H9 (cell line): ENCODE measurements around the gene UBN1. TPM values are rescaled to one million over a fixed set of nuclear protein-coding genes. Genes with fewer than 3 reads are reported as not detected.

Experiments
- DNase-seq: peaks from one replicate; pipeline ENCODE4 v3.0.0-alpha.2; 2017
- H2AFZ ChIP-seq: one replicate; pipeline ENCODE4 v1.6.1; 2013; ENCODE audit warnings: mild to moderate bottlenecking, low read length, control low read depth, moderate library complexity
- H2AK5ac ChIP-seq: 2 replicates; pipeline ENCODE4 v1.6.1; 2013; ENCODE audit warnings: low read length, control low read depth, mixed read lengths; ENCODE audit not compliant: insufficient read length
- H2BK120ac ChIP-seq: one replicate; pipeline ENCODE4 v1.6.1; 2013; ENCODE audit warnings: low read depth, mild to moderate bottlenecking, low read length, control low read depth, inconsistent platforms; ENCODE audit not compliant: poor library complexity, severe bottlenecking
- H2BK12ac ChIP-seq: 2 replicates; pipeline ENCODE4 v1.6.1; 2013; ENCODE audit warnings: low read length, control low read depth, mixed read lengths, low read depth; ENCODE audit not compliant: insufficient read length
- H2BK15ac ChIP-seq: 2 replicates; pipeline ENCODE4 v1.6.1; 2013; ENCODE audit warnings: low read depth, low read length, control low read depth
- H2BK20ac ChIP-seq: one replicate; pipeline ENCODE4 v1.6.1; 2013; ENCODE audit warnings: low read depth, mild to moderate bottlenecking, low read length, control low read depth, inconsistent platforms; ENCODE audit not compliant: poor library complexity, severe bottlenecking
- H2BK5ac ChIP-seq: 2 replicates; pipeline ENCODE4 v1.6.1; 2013; ENCODE audit warnings: low read length, control low read depth, mixed read lengths; ENCODE audit not compliant: insufficient read length
- H3K14ac ChIP-seq: 2 replicates; pipeline ENCODE4 v1.6.1; 2013; ENCODE audit warnings: low read length, control low read depth; ENCODE audit not compliant: insufficient read depth
- H3K18ac ChIP-seq: 2 replicates; pipeline ENCODE4 v1.6.1; 2013; ENCODE audit warnings: low read depth, mild to moderate bottlenecking, mixed read lengths, low read length, control low read depth; ENCODE audit not compliant: insufficient read length
- H3K23ac ChIP-seq: 2 replicates; pipeline ENCODE4 v1.6.1; 2013; ENCODE audit warnings: low read length, control low read depth, mixed read lengths, low read depth; ENCODE audit not compliant: insufficient read length
- H3K23me2 ChIP-seq: 2 replicates; pipeline ENCODE4 v1.6.1; 2013; ENCODE audit warnings: low read depth, mild to moderate bottlenecking, mixed read lengths, low read length, control low read depth; ENCODE audit not compliant: insufficient read length, poor library complexity, severe bottlenecking
- H3K27ac ChIP-seq: 2 replicates; pipeline ENCODE4 v1.5.1; 2013; ENCODE audit warnings: low read length, control low read depth, mixed read lengths, low read depth; ENCODE audit not compliant: insufficient read length
- H3K27me3 ChIP-seq: 2 replicates; pipeline ENCODE4 v1.6.1; 2013; ENCODE audit warnings: low read length, control low read depth, inconsistent platforms; ENCODE audit not compliant: insufficient read depth
- H3K4ac ChIP-seq: 2 replicates; pipeline ENCODE4 v1.6.1; 2013; ENCODE audit warnings: low read depth, mild to moderate bottlenecking, control low read depth, inconsistent platforms, low read length, moderate library complexity
- H3K4me1 ChIP-seq: 2 replicates; pipeline ENCODE4 v1.6.1; 2013; ENCODE audit warnings: low read length, control low read depth, inconsistent platforms; ENCODE audit not compliant: insufficient read depth
- H3K4me2 ChIP-seq: 2 replicates; pipeline ENCODE4 v1.6.1; 2013; ENCODE audit warnings: low read length, control low read depth, mixed read lengths; ENCODE audit not compliant: insufficient read length, insufficient read depth
- H3K56ac ChIP-seq: 2 replicates; pipeline ENCODE4 v1.6.1; 2013; ENCODE audit warnings: low read depth, mild to moderate bottlenecking, mixed read lengths, low read length, control low read depth; ENCODE audit not compliant: insufficient read length
- H3K79me1 ChIP-seq: 2 replicates; pipeline ENCODE4 v1.6.1; 2013; ENCODE audit warnings: low read depth, mild to moderate bottlenecking, moderate library complexity, low read length, control low read depth, inconsistent platforms; ENCODE audit not compliant: insufficient read depth, poor library complexity, severe bottlenecking
- H3K79me2 ChIP-seq: 2 replicates; pipeline ENCODE4 v1.6.1; 2013; ENCODE audit warnings: low read length, control low read depth, inconsistent platforms; ENCODE audit not compliant: insufficient read depth
- H3K9ac ChIP-seq: 2 replicates; pipeline ENCODE4 v1.6.1; 2013; ENCODE audit warnings: low read length, control low read depth, mixed read lengths; ENCODE audit not compliant: insufficient read length; ENCODE audit errors: extremely low read depth
- H3K9me3 ChIP-seq: one replicate; pipeline ENCODE4 v1.6.1; 2013; ENCODE audit warnings: low read depth, low read length, inconsistent platforms; ENCODE audit not compliant: control insufficient read depth
- H3T11ph ChIP-seq: one replicate; pipeline ENCODE4 v1.6.1; 2013; ENCODE audit warnings: mild to moderate bottlenecking, low read length, control low read depth, inconsistent platforms
- H4K20me1 ChIP-seq: one replicate; pipeline ENCODE4 v1.6.1; 2013; ENCODE audit not compliant: control insufficient read depth, insufficient read length, insufficient read depth
- H4K5ac ChIP-seq: 2 replicates; pipeline ENCODE4 v1.6.1; 2013; ENCODE audit warnings: low read depth, mild to moderate bottlenecking, mixed read lengths, low read length, control low read depth; ENCODE audit not compliant: insufficient read length
- H4K8ac ChIP-seq: replicated peaks from 2 replicates; pipeline ENCODE4 v1.6.1; 2013; ENCODE audit warnings: low read length, control low read depth, mixed read lengths, low read depth; ENCODE audit not compliant: insufficient read length
- H4K91ac ChIP-seq: 2 replicates; pipeline ENCODE4 v1.6.1; 2013; ENCODE audit warnings: low read depth, mild to moderate bottlenecking, moderate library complexity, mixed read lengths, low read length, control low read depth; ENCODE audit not compliant: insufficient read length
- H3K27ac Mint-ChIP-seq, 3 experiments: 2 replicates in 2 of 3; 3 replicates in 1 of 3; pipeline ENCODE4 v1.8.0; 2020 to 2021; ENCODE audit warnings: mixed read lengths in 3 of 3, mild to moderate bottlenecking in 1 of 3, moderate library complexity in 1 of 3
- H3K27me3 Mint-ChIP-seq: 2 replicates; pipeline ENCODE4 v1.8.0; 2021; ENCODE audit warnings: low read depth, mild to moderate bottlenecking, moderate library complexity, mixed read lengths
- H3K36me3 Mint-ChIP-seq, 3 experiments: 2 replicates in 2 of 3; 3 replicates in 1 of 3; pipeline ENCODE4 v1.8.0; 2020 to 2021; ENCODE audit warnings: low read depth in 3 of 3, mixed read lengths in 3 of 3; ENCODE audit not compliant: insufficient read depth in 1 of 3
- H3K4me1 Mint-ChIP-seq, 2 experiments: 2 replicates each; pipeline ENCODE4 v1.8.0; 2020; ENCODE audit warnings: mixed read lengths in 2 of 2
- H3K4me3 Mint-ChIP-seq, 2 experiments: 2 replicates in 1 of 2; 3 replicates in 1 of 2; pipeline ENCODE4 v1.8.0; 2020 to 2021; ENCODE audit warnings: mild to moderate bottlenecking in 2 of 2, mixed read lengths in 2 of 2, moderate library complexity in 1 of 2
- H3K9me3 Mint-ChIP-seq, 2 experiments: 2 replicates in 1 of 2; 3 replicates in 1 of 2; pipeline ENCODE4 v1.8.0; 2020; ENCODE audit warnings: mild to moderate bottlenecking in 2 of 2, mixed read lengths in 2 of 2, moderate library complexity in 1 of 2
- WGBS: extraction: QIAGEN DNeasy Blood & Tissue Kit; methylation state at CpG from one replicate; pipeline ENCODE4 v1.1.7; 2013; ENCODE audit warnings: missing lambda C conversion rate, low lambda C conversion rate, mixed read lengths; ENCODE audit not compliant: insufficient read length; ENCODE audit errors: extremely low coverage; 5-methylcytosine and 5-hydroxymethylcytosine counted together
- total RNA-seq: library from RNA; stranded (reverse); gene quantifications from 2 replicates; pipeline ENCODE4 v1.2.1, GENCODE V29; 2021
- TF ChIP-seq, protein P1 (sequence below): fragments of 200-600 bp; sonication (generic); conservative IDR thresholded peaks from 3 replicates; pipeline ENCODE4 v1.8.0; 2021; ENCODE audit warnings: antibody characterized with exemption, mild to moderate bottlenecking

Gene UBN1
- total RNA-seq, 1 experiment from 2014 or later: 55.2 TPM

DNA sequence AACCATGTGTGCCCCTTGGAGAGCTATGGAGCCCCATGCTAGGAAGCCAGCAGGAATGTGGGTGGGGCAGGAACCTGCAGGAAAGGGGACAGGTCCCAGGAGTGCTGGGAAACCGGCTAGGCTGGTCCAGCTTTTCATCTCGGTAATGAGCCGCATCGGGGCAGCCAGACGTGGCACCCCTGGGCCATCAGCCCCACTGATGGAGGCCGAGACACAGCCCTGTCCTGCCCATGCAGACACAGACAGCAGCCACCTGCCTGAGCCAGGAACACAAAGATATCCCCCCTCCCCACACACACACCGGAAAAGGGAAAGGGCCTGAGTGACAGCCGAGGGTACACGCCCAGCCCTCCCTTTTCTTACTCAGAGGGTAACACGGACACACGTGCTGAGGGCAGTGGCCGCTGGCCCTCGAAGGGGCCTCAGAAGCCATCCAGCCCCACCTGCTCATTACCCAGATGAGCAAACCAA is 71.5 kb downstream of the UBN1 start:
- H2AFZ ChIP-seq: no peak overlapping the region
- no peak overlapping the region for H2BK5ac ChIP-seq
- H3K23ac ChIP-seq: no peak overlapping the region
- no peak overlapping the region; the same call in 1 of the 2 replicates for H3K14ac ChIP-seq
- no peak overlapping the region for H3K4me3 Mint-ChIP-seq
- no peak overlapping the region for H3K27ac ChIP-seq
- no peak overlapping the region for H3K4me2 ChIP-seq
- no peak overlapping the region for H3T11ph ChIP-seq
- H3K79me1 ChIP-seq: no peaks in the 10 kb centered on the region
- no peak overlapping the region for H2BK15ac ChIP-seq
- H3K27me3 Mint-ChIP-seq: no peaks in the 10 kb centered on the region; the same call in 1 of the 2 replicates
- no peaks in the 10 kb centered on the region for H3K23me2 ChIP-seq
- H2BK20ac ChIP-seq: no peak overlapping the region
- no peaks in the 10 kb centered on the region; a peak in 2 of 7 replicates for H3K36me3 Mint-ChIP-seq
- peaks cover 17% of the 10 kb centered on the region in 2 experiments for H3K4me1 Mint-ChIP-seq
- no peak overlapping the region for H3K18ac ChIP-seq
- H3K4me1 ChIP-seq: no peaks in the 10 kb centered on the region; the same call in 1 of the 2 replicates
- H4K5ac ChIP-seq: no peak overlapping the region
- peak overlapping the region in 2 of 3 experiments; percentile 35 to 68; a peak in 2 of 7 replicates for H3K27ac Mint-ChIP-seq
- peak; percentile 58 for DNase-seq
- H3K9me3 ChIP-seq: no peaks in the 10 kb centered on the region
- H3K27me3 ChIP-seq: no peaks in the 10 kb centered on the region
- no peak overlapping the region for H2BK12ac ChIP-seq
- no peak overlapping the region for H3K4ac ChIP-seq
- H3K9me3 Mint-ChIP-seq: no peaks in the 10 kb centered on the region
- H4K91ac ChIP-seq: no peak overlapping the region
- H3K9ac ChIP-seq: no peak overlapping the region
- H2BK120ac ChIP-seq: no peak overlapping the region
- H4K20me1 ChIP-seq: no peaks in the 10 kb centered on the region
- TF ChIP-seq, protein P1, sequence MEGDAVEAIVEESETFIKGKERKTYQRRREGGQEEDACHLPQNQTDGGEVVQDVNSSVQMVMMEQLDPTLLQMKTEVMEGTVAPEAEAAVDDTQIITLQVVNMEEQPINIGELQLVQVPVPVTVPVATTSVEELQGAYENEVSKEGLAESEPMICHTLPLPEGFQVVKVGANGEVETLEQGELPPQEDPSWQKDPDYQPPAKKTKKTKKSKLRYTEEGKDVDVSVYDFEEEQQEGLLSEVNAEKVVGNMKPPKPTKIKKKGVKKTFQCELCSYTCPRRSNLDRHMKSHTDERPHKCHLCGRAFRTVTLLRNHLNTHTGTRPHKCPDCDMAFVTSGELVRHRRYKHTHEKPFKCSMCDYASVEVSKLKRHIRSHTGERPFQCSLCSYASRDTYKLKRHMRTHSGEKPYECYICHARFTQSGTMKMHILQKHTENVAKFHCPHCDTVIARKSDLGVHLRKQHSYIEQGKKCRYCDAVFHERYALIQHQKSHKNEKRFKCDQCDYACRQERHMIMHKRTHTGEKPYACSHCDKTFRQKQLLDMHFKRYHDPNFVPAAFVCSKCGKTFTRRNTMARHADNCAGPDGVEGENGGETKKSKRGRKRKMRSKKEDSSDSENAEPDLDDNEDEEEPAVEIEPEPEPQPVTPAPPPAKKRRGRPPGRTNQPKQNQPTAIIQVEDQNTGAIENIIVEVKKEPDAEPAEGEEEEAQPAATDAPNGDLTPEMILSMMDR: no peak
- no peak overlapping the region for H3K56ac ChIP-seq
- H4K8ac ChIP-seq: no peak overlapping the region
- H3K79me2 ChIP-seq: no peaks in the 10 kb centered on the region
- no CpG with 5 or more reads among the region's 13 CpGs for WGBS
- no peak overlapping the region for H2AK5ac ChIP-seq
